ENCODE data around the gene DPYSL3.

The DPYSL3 gene

GRCh38 chr5:147441191-147441695 lies 68.6 kb downstream of the DPYSL3 start:
- H3K4me3 ChIP-seq (ENCODE audit: low read length) = no peak overlapping the region
- no CpG with 5 or more reads among the region's 3 CpGs for WGBS (ENCODE audit: insufficient coverage, insufficient read length)
- H3K27ac ChIP-seq (ENCODE audit: low read length) = no peak overlapping the region
- H3K9me3 ChIP-seq (ENCODE audit: control insufficient read depth, insufficient read depth, low read length) = no peaks in the 10 kb centered on the region
- peaks cover 2% of the 10 kb centered on the region; the same call in 1 of the 2 replicates for H3K36me3 ChIP-seq (ENCODE audit: control insufficient read depth, insufficient read depth, low read length)
- H3K27me3 ChIP-seq (ENCODE audit: control insufficient read depth, insufficient read depth, low read length) = no peaks in the 10 kb centered on the region
- DNase-seq (ENCODE audit: low read depth, low spot score) = no peak
- H3K4me1 ChIP-seq (ENCODE audit: control insufficient read depth, insufficient read depth, low read length) = peaks cover 3% of the 10 kb centered on the region; the same call in 1 of the 2 replicates

- 100% methylated on average over 1 of the region's 2 CpGs for WGBS (ENCODE audit: insufficient coverage, insufficient read length)
Measured at GRCh38 chr5:147439254-147439653, 70.6 kb downstream of the DPYSL3 start.

GRCh38 chr5:147437161-147437596 lies 72.7 kb downstream of the DPYSL3 start:
- no CpG with 5 or more reads among the region's 6 CpGs for WGBS (ENCODE audit: insufficient coverage, insufficient read length)
- no peak overlapping the region for H3K27ac ChIP-seq (ENCODE audit: low read length)
- no peaks in the 10 kb centered on the region for H3K27me3 ChIP-seq (ENCODE audit: control insufficient read depth, insufficient read depth, low read length)
- H3K9me3 ChIP-seq (ENCODE audit: control insufficient read depth, insufficient read depth, low read length) = no peaks in the 10 kb centered on the region
- H3K4me1 ChIP-seq (ENCODE audit: control insufficient read depth, insufficient read depth, low read length) = peaks cover 4% of the 10 kb centered on the region; the same call in 1 of the 2 replicates
- 0 out of 2 replicates have a peak, but pooled peaks cover 1% of the 10 kb centered on the region for H3K36me3 ChIP-seq (ENCODE audit: control insufficient read depth, insufficient read depth, low read length)
- DNase-seq (ENCODE audit: low read depth, low spot score) = no peak
- H3K4me3 ChIP-seq (ENCODE audit: low read length) = no peak overlapping the region

More at GRCh38 chr5:147439254-147439653, 70.6 kb downstream of the DPYSL3 start:
- no peaks in the 10 kb centered on the region for H3K27me3 ChIP-seq (ENCODE audit: control insufficient read depth, insufficient read depth, low read length)
- H3K9me3 ChIP-seq (ENCODE audit: control insufficient read depth, insufficient read depth, low read length) = no peaks in the 10 kb centered on the region
- DNase-seq (ENCODE audit: low read depth, low spot score) = no peak
- H3K4me1 ChIP-seq (ENCODE audit: control insufficient read depth, insufficient read depth, low read length) = peaks cover 3% of the 10 kb centered on the region; the same call in 1 of the 2 replicates
- no peak overlapping the region for H3K4me3 ChIP-seq (ENCODE audit: low read length)
- H3K36me3 ChIP-seq (ENCODE audit: control insufficient read depth, insufficient read depth, low read length) = 0 out of 2 replicates have a peak, but pooled peaks cover 2% of the 10 kb centered on the region
- no peak overlapping the region for H3K27ac ChIP-seq (ENCODE audit: low read length)

GRCh38 chr5:147436596-147436995 lies 73.3 kb downstream of the DPYSL3 start:
- Histone ChIP-seq H3K4me3 (ENCODE audit: low read length) (no peak overlapping the region), H3K27ac (ENCODE audit: low read length) (no peak overlapping the region), H3K4me1 (ENCODE audit: control insufficient read depth, insufficient read depth, low read length) (peaks cover 9% of the 10 kb centered on the region), H3K36me3 (ENCODE audit: control insufficient read depth, insufficient read depth, low read length) (0 out of 2 replicates have a peak, but pooled peaks cover 2% of the 10 kb centered on the region), H3K27me3 (ENCODE audit: control insufficient read depth, insufficient read depth, low read length) (no peaks in the 10 kb centered on the region), H3K9me3 (ENCODE audit: control insufficient read depth, insufficient read depth, low read length) (no peaks in the 10 kb centered on the region)
- no peak for DNase-seq (ENCODE audit: low read depth, low spot score)
- no CpG with 5 or more reads among the region's 3 CpGs for WGBS (ENCODE audit: insufficient coverage, insufficient read length)

GRCh38 chr5:147434049-147434448 lies 75.8 kb downstream of the DPYSL3 start:
- H3K27me3 ChIP-seq (ENCODE audit: control insufficient read depth, insufficient read depth, low read length) = no peaks in the 10 kb centered on the region
- no CpG with 5 or more reads among the region's 3 CpGs for WGBS (ENCODE audit: insufficient coverage, insufficient read length)
- peaks cover 11% of the 10 kb centered on the region for H3K4me1 ChIP-seq (ENCODE audit: control insufficient read depth, insufficient read depth, low read length)
- no peak overlapping the region for H3K27ac ChIP-seq (ENCODE audit: low read length)
- H3K36me3 ChIP-seq (ENCODE audit: control insufficient read depth, insufficient read depth, low read length) = 0 out of 2 replicates have a peak, but pooled peaks cover 2% of the 10 kb centered on the region
- no peaks in the 10 kb centered on the region for H3K9me3 ChIP-seq (ENCODE audit: control insufficient read depth, insufficient read depth, low read length)
- DNase-seq (ENCODE audit: low read depth, low spot score) = no peak
- H3K4me3 ChIP-seq (ENCODE audit: low read length) = no peak overlapping the region

GRCh38 chr5:147432323-147432722 lies 77.5 kb downstream of the DPYSL3 start:
- Histone ChIP-seq H3K4me1 (ENCODE audit: control insufficient read depth, insufficient read depth, low read length) (peaks cover 11% of the 10 kb centered on the region), H3K27ac (ENCODE audit: low read length) (no peak overlapping the region), H3K4me3 (ENCODE audit: low read length) (no peak overlapping the region), H3K27me3 (ENCODE audit: control insufficient read depth, insufficient read depth, low read length) (no peaks in the 10 kb centered on the region), H3K9me3 (ENCODE audit: control insufficient read depth, insufficient read depth, low read length) (no peaks in the 10 kb centered on the region), H3K36me3 (ENCODE audit: control insufficient read depth, insufficient read depth, low read length) (0 out of 2 replicates have a peak, but pooled peaks cover 2% of the 10 kb centered on the region)
- no peak for DNase-seq (ENCODE audit: low read depth, low spot score)
- no CpG with 5 or more reads among the region's 4 CpGs for WGBS (ENCODE audit: insufficient coverage, insufficient read length)

- Histone ChIP-seq H3K36me3 (ENCODE audit: control insufficient read depth, insufficient read depth, low read length) (0 out of 2 replicates have a peak, but pooled peaks cover 4% of the 10 kb centered on the region), H3K27ac (ENCODE audit: low read length) (no peak overlapping the region), H3K9me3 (ENCODE audit: control insufficient read depth, insufficient read depth, low read length) (no peaks in the 10 kb centered on the region), H3K27me3 (ENCODE audit: control insufficient read depth, insufficient read depth, low read length) (no peaks in the 10 kb centered on the region), H3K4me3 (ENCODE audit: low read length) (no peak overlapping the region), H3K4me1 (ENCODE audit: control insufficient read depth, insufficient read depth, low read length) (peaks cover 9% of the 10 kb centered on the region)
- whole genome bisulfite sequencing (ENCODE audit: insufficient coverage, insufficient read length) = no CpG with 5 or more reads among the region's 3 CpGs
- DNase-seq (ENCODE audit: low read depth, low spot score) = no peak
Measured at GRCh38 chr5:147431586-147431985, 78.3 kb downstream of the DPYSL3 start.

- DNase-seq (ENCODE audit: low read depth, low spot score) = no peak
- Histone ChIP-seq H3K9me3 (ENCODE audit: control insufficient read depth, insufficient read depth, low read length) (no peaks in the 10 kb centered on the region), H3K27ac (ENCODE audit: low read length) (no peak overlapping the region), H3K4me3 (ENCODE audit: low read length) (no peak overlapping the region), H3K27me3 (ENCODE audit: control insufficient read depth, insufficient read depth, low read length) (no peaks in the 10 kb centered on the region), H3K36me3 (ENCODE audit: control insufficient read depth, insufficient read depth, low read length) (0 out of 2 replicates have a peak, but pooled peaks cover 4% of the 10 kb centered on the region), H3K4me1 (ENCODE audit: control insufficient read depth, insufficient read depth, low read length) (peaks cover 8% of the 10 kb centered on the region)
- WGBS (ENCODE audit: insufficient coverage, insufficient read length) = no CpG with 5 or more reads among the region's 2 CpGs
Measured at GRCh38 chr5:147430628-147431027, 79.2 kb downstream of the DPYSL3 start.

- WGBS (ENCODE audit: insufficient coverage, insufficient read length) = no CpG with 5 or more reads among the region's 1 CpG
- Histone ChIP-seq H3K27me3 (ENCODE audit: control insufficient read depth, insufficient read depth, low read length) (no peaks in the 10 kb centered on the region), H3K27ac (ENCODE audit: low read length) (no peak overlapping the region), H3K4me1 (ENCODE audit: control insufficient read depth, insufficient read depth, low read length) (peaks cover 8% of the 10 kb centered on the region), H3K9me3 (ENCODE audit: control insufficient read depth, insufficient read depth, low read length) (no peaks in the 10 kb centered on the region), H3K36me3 (ENCODE audit: control insufficient read depth, insufficient read depth, low read length) (peaks cover 9% of the 10 kb centered on the region; the same call in 1 of the 2 replicates), H3K4me3 (ENCODE audit: low read length) (no peak overlapping the region)
- DNase-seq (ENCODE audit: low read depth, low spot score) = no peak
Measured at GRCh38 chr5:147427521-147428401, 82.1 kb downstream of the DPYSL3 start.

- H3K27me3 ChIP-seq (ENCODE audit: control insufficient read depth, insufficient read depth, low read length) = no peaks in the 10 kb centered on the region
- no peak overlapping the region for H3K27ac ChIP-seq (ENCODE audit: low read length)
- H3K4me1 ChIP-seq (ENCODE audit: control insufficient read depth, insufficient read depth, low read length) = peaks cover 3% of the 10 kb centered on the region
- H3K36me3 ChIP-seq (ENCODE audit: control insufficient read depth, insufficient read depth, low read length) = peaks cover 7% of the 10 kb centered on the region; the same call in 1 of the 2 replicates
- H3K4me3 ChIP-seq (ENCODE audit: low read length) = no peak overlapping the region
- H3K9me3 ChIP-seq (ENCODE audit: control insufficient read depth, insufficient read depth, low read length) = no peaks in the 10 kb centered on the region
- no peak for DNase-seq (ENCODE audit: low read depth, low spot score)
- WGBS (ENCODE audit: insufficient coverage, insufficient read length) = no CpG with 5 or more reads among the region's 3 CpGs
Measured at GRCh38 chr5:147426640-147427327, 83.1 kb downstream of the DPYSL3 start.

All from iPS DF 6.9 (cell line).